HuH-7.5 (cell line): ENCODE results near the gene DYRK3.

Source experiments
- DNase-seq: peaks from one replicate; pipeline ENCODE4 v3.0.0; 2011; ENCODE audit warnings: low spot score

Gene DYRK3

GRCh38 chr1:206661161-206661820 lies 26.0 kb downstream of the DYRK3 start:
- DNase-seq: no peak

- no peak for DNase-seq
These were observed 27.2 kb downstream of the DYRK3 start for GRCh38 chr1:206662396-206663092.

GRCh38 chr1:206663362-206663761 lies 28.0 kb downstream of the DYRK3 start:
- no peak for DNase-seq

DNA sequence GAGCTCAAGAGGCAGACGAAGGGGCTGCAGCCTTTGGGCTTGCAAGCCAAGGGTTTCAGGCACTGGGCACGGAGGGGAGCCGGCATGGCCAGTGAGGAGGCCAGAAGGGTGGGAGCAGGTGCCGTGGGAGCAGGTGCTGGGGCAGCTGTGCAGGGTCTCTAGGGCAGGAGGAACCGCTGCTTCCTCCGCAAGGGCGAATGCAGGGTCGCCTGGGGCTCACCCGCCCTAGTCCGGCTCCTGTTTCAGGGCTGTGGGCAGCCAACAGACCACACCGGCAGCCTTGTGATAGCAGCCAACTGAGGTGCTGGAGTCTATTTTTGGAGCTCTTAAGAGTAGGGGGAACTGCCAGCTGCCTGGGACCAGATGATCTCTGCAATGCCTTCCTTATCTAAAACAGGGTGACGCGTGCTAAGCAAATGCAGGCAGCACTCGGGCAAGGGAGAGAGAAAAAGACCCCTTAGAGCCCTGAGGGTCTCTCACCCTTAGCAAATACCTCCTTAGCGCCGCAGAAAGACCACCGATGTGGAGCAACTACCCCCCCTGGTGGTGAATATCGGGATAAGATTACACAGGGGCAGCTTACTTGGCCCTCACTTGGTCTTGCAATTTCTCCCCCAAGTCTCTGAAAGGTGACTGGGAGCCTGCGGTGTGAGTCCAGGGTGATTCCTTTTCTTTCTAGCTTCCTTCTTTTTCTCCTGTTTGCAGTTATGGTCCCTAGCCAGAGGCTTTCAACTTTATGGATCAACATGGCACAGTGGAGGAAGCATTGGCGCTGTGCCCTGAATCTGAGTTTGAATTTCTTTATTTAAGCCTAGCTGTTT lies 28.7 kb downstream of the DYRK3 start:
- DNase-seq: peak; percentile 51

DNA sequence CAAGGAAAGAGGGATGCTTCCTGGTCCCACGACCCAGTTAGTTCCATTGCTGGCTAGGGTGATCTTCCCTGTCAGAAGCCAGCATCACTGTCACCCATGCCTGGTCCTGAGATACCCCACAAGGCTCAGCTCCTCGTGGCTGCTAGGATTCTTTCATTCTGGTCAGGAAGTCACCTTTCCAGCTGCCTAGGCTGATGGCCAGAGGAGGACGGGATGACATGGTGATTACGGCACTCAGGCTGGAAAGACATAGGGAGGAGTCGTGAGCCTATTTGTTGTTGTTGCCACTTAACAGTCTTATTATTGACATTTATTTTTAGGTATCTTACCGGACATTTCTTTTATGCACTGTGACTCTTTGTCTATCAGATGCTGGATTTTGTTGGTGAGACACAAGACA lies 29.4 kb downstream of the DYRK3 start:
- DNase-seq: no peak

DNA sequence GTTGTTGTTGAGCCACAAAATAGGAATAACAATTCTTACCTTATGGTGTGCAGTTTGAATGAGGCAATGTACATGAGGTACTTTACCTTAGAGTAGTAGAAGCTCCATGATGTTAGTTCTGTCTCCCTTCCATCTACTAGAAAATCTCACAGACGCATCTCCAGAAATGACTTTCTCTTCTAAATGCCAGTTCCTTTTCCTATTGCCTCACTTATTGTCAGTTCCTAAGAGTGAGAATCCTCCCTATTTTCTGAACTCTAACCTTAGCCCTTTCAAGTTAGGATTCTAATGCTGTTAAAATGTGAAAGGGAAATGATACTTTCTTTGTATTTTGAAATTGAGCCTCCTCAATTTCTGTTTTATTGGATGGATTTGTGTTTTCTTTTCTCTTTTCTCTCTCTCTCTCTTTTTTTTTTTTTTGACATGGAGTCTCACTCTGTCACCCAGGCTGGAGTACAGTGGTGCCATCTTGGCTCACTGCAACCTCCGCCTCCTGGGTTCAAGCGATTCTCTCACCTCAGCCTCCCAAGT lies 30.8 kb downstream of the DYRK3 start:
- DNase-seq: no peak

DNA sequence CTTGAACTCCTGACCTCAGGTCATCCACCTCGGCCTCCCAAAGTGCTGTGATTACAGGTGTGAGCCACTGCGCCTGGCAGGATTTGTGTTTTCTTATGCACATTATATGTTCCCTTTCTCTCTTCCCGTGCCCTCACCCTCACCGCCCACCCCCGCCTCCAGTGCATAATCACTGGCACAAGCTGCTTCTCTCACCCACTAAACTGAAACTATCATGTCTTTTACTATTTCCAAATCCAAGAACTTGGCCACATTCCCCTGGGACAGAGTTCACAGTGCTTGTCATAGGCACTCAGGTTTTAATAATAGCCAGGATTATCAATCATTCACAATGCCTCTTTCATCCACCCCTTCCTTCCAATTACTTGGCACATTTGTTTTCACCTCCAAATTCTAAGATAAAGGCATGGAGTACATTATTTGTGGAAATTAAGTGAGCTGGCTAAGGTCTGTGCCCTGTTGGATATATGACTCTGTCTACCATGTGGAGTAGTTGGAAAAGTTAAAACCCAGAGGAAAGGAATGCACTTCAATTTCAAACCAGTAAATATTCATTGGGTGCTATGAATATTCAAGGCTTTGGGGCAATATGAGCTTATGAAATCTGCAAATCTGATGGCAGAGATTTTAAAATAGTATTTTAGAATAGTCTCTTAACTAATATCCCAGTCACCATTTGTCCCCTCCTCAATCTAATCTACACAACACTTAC lies 31.8 kb downstream of the DYRK3 start:
- DNase-seq: no peak

DNA sequence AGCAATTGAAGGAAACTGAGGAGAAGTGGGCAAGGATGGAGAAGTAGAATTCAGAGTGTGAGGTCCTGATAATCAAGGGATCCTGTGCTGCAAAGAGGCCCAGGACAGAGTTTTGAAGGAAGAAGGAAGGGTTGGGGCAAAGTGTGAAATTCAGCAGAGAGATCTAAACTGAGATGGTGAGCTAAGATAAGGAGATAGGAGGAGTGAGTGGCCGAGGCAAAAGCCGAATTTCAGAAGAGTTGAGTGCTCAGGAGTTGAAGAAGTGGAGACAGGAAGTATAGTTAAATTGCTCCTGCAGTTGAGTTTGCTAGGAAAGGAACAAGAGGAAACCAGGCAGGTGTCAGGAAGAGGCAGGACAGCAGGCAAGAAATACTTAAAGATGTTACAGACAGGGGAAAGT lies 33.0 kb downstream of the DYRK3 start:
- no peak for DNase-seq

- no peak for DNase-seq
These were observed 33.6 kb downstream of the DYRK3 start for GRCh38 chr1:206668874-206669410.

DNA sequence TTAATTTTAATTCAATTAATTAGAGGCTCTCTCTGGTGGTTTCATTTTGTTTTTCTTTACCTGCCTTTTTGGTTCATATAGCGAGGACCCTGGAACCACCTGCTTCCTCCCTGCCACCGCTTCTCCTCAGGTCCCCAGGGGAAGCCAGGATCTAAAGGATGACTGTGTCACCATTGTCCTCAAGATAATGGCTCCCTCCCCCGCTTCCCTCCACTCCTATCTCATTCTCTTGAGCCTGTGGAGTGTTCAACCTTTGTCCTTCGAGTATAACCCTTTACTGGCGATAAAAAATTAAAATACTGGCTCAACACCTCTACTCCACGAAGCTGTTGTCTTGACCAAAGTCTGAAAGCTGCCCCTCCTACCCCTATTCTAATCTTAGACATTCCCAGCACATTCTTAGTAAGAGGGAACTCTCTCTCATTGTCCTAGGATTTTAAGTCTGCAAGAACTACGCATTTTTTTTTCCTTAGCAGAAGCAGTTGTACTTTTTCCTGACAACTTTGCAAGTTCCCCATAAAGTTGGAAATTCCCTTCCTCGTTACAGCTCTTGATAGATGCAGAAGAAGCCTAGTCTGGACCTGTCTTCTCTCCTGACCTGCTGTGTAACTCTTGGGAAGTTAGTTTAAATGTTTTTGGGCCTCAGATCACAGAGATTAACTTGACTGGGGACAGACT lies 36.8 kb downstream of the DYRK3 start:
- DNase-seq: no peak

DNA sequence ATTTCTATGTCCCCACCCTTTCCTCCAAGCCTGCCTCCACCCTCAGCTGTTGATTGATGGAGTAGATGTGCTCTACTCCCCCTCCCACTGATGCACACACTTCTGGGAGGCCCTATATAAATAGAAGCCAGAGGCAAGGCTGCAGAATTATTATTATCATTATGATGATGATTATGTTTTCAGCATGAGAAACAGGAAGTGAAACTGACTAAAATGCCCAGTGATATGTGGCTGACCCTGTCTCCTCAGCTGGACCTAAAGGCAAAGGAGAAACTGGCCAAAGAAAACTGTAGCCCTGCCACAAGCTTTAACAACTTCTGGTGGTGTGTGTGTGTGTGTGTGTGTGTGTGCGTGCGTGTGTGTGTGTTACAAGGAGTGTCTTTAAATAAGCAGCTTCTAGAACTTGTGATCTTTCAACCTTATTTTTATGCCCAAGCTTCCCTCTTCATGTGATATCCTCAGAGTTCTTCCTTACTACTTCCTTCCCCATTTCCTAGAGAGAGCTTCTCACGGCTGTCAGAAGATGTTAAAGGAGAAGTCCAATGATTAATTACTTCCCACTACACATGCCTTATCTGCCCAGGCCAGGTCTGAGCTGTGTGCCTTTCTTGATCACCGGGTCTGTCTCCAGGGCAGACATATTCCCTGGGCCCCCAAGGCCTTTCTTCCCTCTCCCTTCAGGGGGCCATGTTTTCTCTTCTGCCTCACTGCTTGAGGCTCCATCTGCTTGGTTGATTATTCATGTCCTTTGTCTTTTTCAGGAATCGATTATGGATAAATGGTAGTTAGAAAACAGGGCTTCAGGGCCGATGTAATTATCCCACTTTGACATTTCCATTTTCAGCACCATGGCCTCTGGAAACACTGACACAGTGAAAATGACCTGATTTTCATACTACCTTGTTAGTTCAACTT lies 37.8 kb downstream of the DYRK3 start:
- DNase-seq: no peak

DNA sequence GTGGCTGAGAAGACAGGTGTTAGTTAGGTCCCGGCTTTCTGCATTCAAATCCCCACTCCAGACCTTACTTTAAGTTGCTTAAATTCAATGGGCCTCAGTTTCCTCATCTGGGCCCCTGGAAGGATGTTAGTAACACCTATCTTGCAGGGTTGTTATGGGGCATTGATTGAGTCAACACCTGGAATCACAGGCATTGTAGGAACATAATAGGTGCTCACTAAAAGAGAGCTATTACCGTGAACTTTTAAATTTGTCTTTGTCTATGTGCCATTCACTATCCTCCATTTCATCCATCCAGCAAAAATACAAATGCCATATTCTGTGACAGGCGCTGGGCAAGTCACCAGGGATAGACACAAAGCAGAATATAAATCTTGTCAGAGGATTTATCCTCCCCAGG lies 38.9 kb downstream of the DYRK3 start:
- DNase-seq: no peak

DNA sequence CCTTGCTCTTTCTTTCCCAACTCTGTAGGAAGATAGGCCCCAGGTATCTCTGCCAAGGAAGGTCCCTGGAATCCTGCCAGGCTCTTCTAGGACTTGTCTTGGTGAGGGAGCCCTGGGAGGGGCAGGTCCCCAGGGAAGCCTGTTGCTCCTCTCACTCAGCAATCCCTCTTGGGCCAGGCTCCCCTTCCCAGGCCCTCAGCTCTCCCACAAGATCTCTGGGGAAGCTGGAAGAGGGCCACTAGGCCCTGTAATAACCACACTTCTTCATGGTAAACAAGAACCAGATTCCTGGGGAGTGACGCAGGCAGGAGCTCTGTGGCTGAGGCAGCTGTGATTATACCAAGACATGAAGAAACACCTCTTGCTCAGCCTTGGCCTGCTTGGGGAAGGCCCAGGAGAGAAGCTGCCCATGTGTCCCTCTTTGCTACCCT lies 39.4 kb downstream of the DYRK3 start:
- DNase-seq: no peak

GRCh38 chr1:206676499-206676898 lies 41.2 kb downstream of the DYRK3 start:
- no peak for DNase-seq

DNA sequence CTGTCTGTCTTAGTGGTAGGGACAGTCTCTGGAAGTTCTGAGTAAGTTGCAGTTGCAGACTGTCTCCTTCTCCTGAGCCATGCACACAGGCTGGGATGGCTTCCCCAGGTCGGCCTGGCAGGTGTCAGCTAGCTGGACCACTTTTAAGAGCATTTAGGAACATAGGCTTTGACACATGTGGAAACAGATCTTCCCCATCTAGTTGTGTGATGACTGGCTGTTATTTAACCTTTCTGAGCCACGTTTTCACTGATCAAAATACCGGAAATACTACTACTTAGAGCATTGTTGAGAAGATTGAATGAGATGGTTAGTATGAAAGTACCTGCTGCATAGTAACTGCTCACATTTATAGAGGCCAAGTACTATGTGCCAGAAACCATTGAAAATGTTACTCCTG lies 43.2 kb downstream of the DYRK3 start:
- DNase-seq: no peak

- DNase-seq: no peak
These were observed 44.4 kb downstream of the DYRK3 start for GRCh38 chr1:206679738-206680211.

GRCh38 chr1:206680279-206680678 lies 44.9 kb downstream of the DYRK3 start:
- DNase-seq: no peak

DNA sequence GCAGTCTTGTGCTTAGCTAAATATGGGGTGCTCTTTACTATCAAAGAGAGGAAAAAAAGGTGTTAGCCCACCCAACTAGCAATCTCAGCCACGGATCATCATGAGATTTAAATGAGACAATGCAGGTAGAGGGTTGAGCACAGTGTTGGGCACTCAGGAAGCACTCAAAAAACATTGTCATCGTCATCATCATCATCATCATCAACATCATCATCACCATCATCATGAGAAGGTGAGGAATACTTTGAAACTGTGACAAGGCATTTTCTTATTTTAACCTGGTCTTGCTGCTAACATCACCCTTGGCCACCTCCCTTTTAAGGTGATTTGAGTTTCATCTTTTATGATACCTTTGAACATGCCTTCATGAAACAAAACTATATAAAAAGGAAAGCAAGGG lies 46.0 kb downstream of the DYRK3 start:
- DNase-seq: no peak

DNA sequence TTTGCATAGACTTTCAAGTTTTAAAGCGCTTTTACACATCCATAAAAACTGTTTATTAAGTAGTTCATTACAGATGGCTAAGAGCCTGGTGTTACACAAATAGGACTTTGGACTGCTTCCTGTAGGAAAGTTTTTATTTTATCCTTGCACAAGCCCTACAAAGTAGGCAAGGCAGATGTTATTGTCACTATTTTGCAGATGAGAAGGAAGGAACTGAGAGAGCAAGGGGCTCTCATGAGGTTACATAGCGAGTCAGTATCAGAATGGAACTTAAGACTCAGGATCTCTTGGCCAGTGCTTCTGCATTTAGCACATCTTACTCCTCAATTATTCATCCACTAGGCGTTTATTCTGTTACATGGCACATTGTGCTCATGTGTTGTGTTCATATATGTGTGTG lies 46.8 kb downstream of the DYRK3 start:
- DNase-seq: no peak

DNA sequence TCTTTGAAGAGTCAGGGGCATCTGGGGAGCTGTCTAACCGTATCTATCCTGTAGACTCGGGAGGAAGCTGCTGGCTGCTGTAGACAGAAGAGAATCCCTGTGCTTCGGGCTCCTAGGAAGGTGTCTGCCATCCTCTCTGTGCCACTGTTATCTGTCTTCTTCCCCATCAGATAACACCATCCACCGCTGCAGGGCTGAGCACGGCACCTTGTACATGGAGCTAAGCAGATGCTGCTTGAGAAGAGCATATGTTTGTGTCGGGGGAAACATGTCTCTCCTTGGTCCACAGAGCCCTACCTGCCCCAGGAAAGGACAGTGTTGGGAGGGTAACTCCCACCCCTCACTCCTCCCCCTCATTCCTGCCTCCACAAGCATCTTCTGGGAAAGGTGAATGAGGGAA lies 48.0 kb downstream of the DYRK3 start:
- no peak for DNase-seq
